MCF 10A (cell line): ENCODE measurements around the gene TEKT3. TPM values are rescaled to one million over a fixed set of nuclear protein-coding genes. Genes with fewer than 3 reads are reported as not detected.

ENCODE experiments used
- Bru-seq: library from RNA; stranded (reverse); fragments of 400-500 nt; gene quantifications from one replicate; lab custom pipeline; 2021; lab: Mats Ljungman, UMichigan
- BruChase-seq, 2 experiments: library from RNA; stranded (reverse); fragments of 400-500 nt; gene quantifications; one replicate each; lab custom pipeline; 2021; lab: Mats Ljungman, UMichigan
- BruUV-seq: library from RNA; stranded (reverse); fragments of 400-500 nt; replicated peaks from 2 replicates; lab custom pipeline; 2021; lab: Mats Ljungman, UMichigan
- CTCF ChIA-PET: fragments of 300-600 bp; sonication (Branson Sonifier 250); formaldehyde crosslinking; extraction: SDS; loops from one replicate; lab custom pipeline; 2021; ENCODE audit warnings: antibody characterized with exemption, inconsistent platforms; lab: Yijun Ruan, JAX
- POLR2A ChIA-PET: fragments of 300-600, 350-650 bp; sonication (Branson Sonifier 250); formaldehyde crosslinking; extraction: SDS; loops from one replicate; lab custom pipeline; 2020; ENCODE audit warnings: antibody characterized with exemption, inconsistent platforms; lab: Yijun Ruan, JAX
- DNase-seq: peaks from one replicate; pipeline ENCODE4 v3.0.0-alpha.2; 2018; ENCODE audit not compliant: unreplicated experiment
- H3K27ac Mint-ChIP-seq: one replicate; pipeline ENCODE4 v1.8.0; 2022; ENCODE audit warnings: mild to moderate bottlenecking, low read depth, mixed read lengths; ENCODE audit not compliant: unreplicated experiment
- H3K27me3 Mint-ChIP-seq: one replicate; pipeline ENCODE4 v1.8.0; 2022; ENCODE audit warnings: mixed read lengths; ENCODE audit not compliant: insufficient read depth, unreplicated experiment
- H3K36me3 Mint-ChIP-seq: one replicate; pipeline ENCODE4 v1.8.0; 2022; ENCODE audit warnings: mild to moderate bottlenecking, moderate library complexity, mixed read lengths; ENCODE audit not compliant: insufficient read depth, unreplicated experiment
- H3K4me1 Mint-ChIP-seq: one replicate; pipeline ENCODE4 v1.8.0; 2022; ENCODE audit warnings: mixed read lengths; ENCODE audit not compliant: insufficient read depth, unreplicated experiment
- H3K4me3 Mint-ChIP-seq: one replicate; pipeline ENCODE4 v1.8.0; 2022; ENCODE audit warnings: mild to moderate bottlenecking, moderate library complexity, mixed read lengths; ENCODE audit not compliant: unreplicated experiment
- H3K9me3 Mint-ChIP-seq: one replicate; pipeline ENCODE4 v1.8.0; 2022; ENCODE audit warnings: mixed read lengths; ENCODE audit not compliant: unreplicated experiment
- CTCF ChIP-seq: fragments of 200-600 bp; IDR thresholded peaks from one replicate; pipeline ENCODE4 v1.8.0; 2022; ENCODE audit warnings: antibody characterized with exemption, mild to moderate bottlenecking; ENCODE audit not compliant: unreplicated experiment
- intact Hi-C: fragments of 100-400 bp; cut with micrococcal nuclease; formaldehyde crosslinking; loops from 2 replicates; pipeline ENCODE4 v1.14.1; 2022
- long read RNA-seq: library from polyadenylated mRNA; stranded (forward); transcript quantifications from one replicate; pipeline ENCODE4 v2.0.0, GENCODE V29; 2022
- total RNA-seq: library from RNA; stranded (reverse); gene quantifications from 2 replicates; pipeline ENCODE4 v1.2.3, GENCODE V29; 2022

TEKT3 gene
- total RNA-seq: not detected in 2 replicates
- percentile 13 among the genes with signal in this experiment for Bru-seq, nascent RNA
- BruChase-seq, experiment 1, labeled RNA remaining after a 6-hour chase: percentile 18 among the genes with signal in this experiment
- percentile 13 among the genes with signal in this experiment for BruChase-seq, experiment 2, labeled RNA remaining after a 2-hour chase
- long read RNA-seq: 0 reads

GRCh38 chr17:15341385-15341849 is at the start of gene TEKT3:
TEKT3 (minus strand) TSS chr17:15341597; CDS start chr17:15331585, 10,012 bp downstream.
- Mint-ChIP-seq H3K27me3 (peaks cover 41% of the 10 kb centered on the region), H3K4me3 (peak within 1 kb of the TSS; percentile 67), H3K9me3 (no peaks in the 10 kb centered on the region), H3K27ac (no peak within 1 kb of the TSS), H3K36me3 (no peaks in the 10 kb centered on the region), H3K4me1 (no peaks in the 10 kb centered on the region)
- CTCF ChIA-PET: no interaction called here
- intact Hi-C loops: no loop called here
- peak; percentile 43 for DNase-seq
- POLR2A ChIA-PET: no interaction called here
- no TSS peak for BruUV-seq
- TF ChIP-seq CTCF: no peak

- intact Hi-C loops: no loop called here
- H3K27ac Mint-ChIP-seq: no peak overlapping the region
- CTCF ChIA-PET: interaction anchor here (0.5 to 1.4 kb wide), 2 partner anchors 15 to 54 kb away, joined by 3 read pairs; no protein-coding TSS in a partner anchor
Measured at GRCh38 chr17:15388356-15389041, 47.1 kb upstream of the TEKT3 start.

GRCh38 chr17:15386083-15386482 is 44.7 kb upstream of the TEKT3 start:
- intact Hi-C loops: no loop called here
- DNase-seq: no peak
- no peak for TF ChIP-seq CTCF
- Mint-ChIP-seq H3K27ac (no peak overlapping the region), H3K36me3 (peaks cover 11% of the 10 kb centered on the region), H3K4me3 (no peak overlapping the region), H3K27me3 (peaks cover 40% of the 10 kb centered on the region), H3K4me1 (peaks cover 4% of the 10 kb centered on the region), H3K9me3 (no peaks in the 10 kb centered on the region)
- CTCF ChIA-PET: no interaction called here
- POLR2A ChIA-PET: no interaction called here
- BruUV-seq: no TSS peak

More at GRCh38 chr17:15388356-15389041, 47.1 kb upstream of the TEKT3 start:
- Mint-ChIP-seq H3K4me1 (peaks cover 8% of the 10 kb centered on the region), H3K27me3 (peaks cover 40% of the 10 kb centered on the region), H3K36me3 (peaks cover 5% of the 10 kb centered on the region), H3K4me3 (no peak overlapping the region), H3K9me3 (no peaks in the 10 kb centered on the region)
- no peak for TF ChIP-seq CTCF
- BruUV-seq: no TSS peak
- DNase-seq: no peak
- POLR2A ChIA-PET: no interaction called here

- TF ChIP-seq CTCF: no peak
- peaks cover 4% of the 10 kb centered on the region for H3K4me1 Mint-ChIP-seq
- peaks cover 40% of the 10 kb centered on the region for H3K27me3 Mint-ChIP-seq
- H3K9me3 Mint-ChIP-seq: no peaks in the 10 kb centered on the region
- no peak overlapping the region for H3K4me3 Mint-ChIP-seq
- H3K27ac Mint-ChIP-seq: no peak overlapping the region
- CTCF ChIA-PET: no interaction called here
- intact Hi-C loops: no loop called here
- no TSS peak for BruUV-seq
- POLR2A ChIA-PET: no interaction called here
- H3K36me3 Mint-ChIP-seq: peaks cover 7% of the 10 kb centered on the region
- no peak for DNase-seq
Measured at GRCh38 chr17:15385305-15385704, 43.9 kb upstream of the TEKT3 start.
